Measurements from ENCODE around the gene GGPS1. TPM values are rescaled to one million over a fixed set of nuclear protein-coding genes. Genes with fewer than 3 reads are reported as not detected.

The GGPS1 gene
- total and polyA plus RNA-seq, 2 of the 8 experiments (the other 6 are each of a cell fraction or from before 2014, with no cell fraction given): 20.9 to 43.6 TPM

DNA sequence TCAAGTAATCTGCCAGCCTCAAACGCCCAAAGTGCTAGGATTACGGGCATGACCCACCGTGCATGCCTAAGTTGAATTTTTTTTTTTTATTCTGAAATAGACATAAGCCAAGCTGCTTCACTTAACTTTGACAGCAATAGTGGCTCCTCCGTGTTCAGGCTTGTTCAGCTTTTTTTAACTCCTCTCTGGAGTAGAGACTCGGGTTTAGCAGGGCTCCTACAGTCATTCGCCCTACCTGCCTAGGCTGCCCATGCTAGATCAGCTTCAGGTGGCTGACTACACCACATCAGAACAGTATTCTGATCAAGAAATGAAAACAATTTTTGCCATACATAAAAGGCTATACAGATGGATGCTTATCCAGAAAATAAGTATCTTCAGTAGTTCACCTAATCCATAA, 15.1 kb upstream of the GGPS1 start:
- Histone ChIP-seq H3K4ac (replicated peaks; ENCODE audit: insufficient read length, low read depth, low read length) (no peak overlapping the region), H4K5ac (ENCODE audit: insufficient read length, low read depth, low read length) (no peak overlapping the region), H2AFZ (ENCODE audit: low read length) (no peak overlapping the region), H3K4me2 (ENCODE audit: insufficient read depth in 1 of 2, low read depth in 2 of 2, low read length in 2 of 2) (no peak overlapping the region), H3K36me3 (ENCODE audit: control insufficient read depth in 2 of 4, insufficient read depth in 4 of 4, low read length in 3 of 4) (peaks cover 0 to 7% (median under 1%) of the 10 kb centered on the region in 4 experiments; a peak in 4 of 8 replicates), H4K91ac (replicated peaks; ENCODE audit: insufficient read length, low read length) (no peak overlapping the region), H3K9me3 (ENCODE audit: insufficient read depth in 2 of 2, low read depth in 1 of 2, low read length in 1 of 2) (peaks cover 0 to 5% of the 10 kb centered on the region in 2 experiments; a peak in 1 of 4 replicates), H3K18ac (ENCODE audit: extremely low read depth, low read length) (no peak overlapping the region), H3K4me3 (ENCODE audit: extremely low read depth in 1 of 4, insufficient read depth in 2 of 4, low read depth in 3 of 4, low read length in 4 of 4) (no peak overlapping the region), H3K27me3 (replicated peaks in 1 of 4; ENCODE audit: control insufficient read depth in 3 of 4, extremely low read depth in 1 of 4, insufficient read depth in 3 of 4, low read length in 3 of 4) (no peaks in the 10 kb centered on the region), H3K4me1 (replicated peaks in 1 of 4; ENCODE audit: control insufficient read depth in 3 of 4, insufficient read depth in 4 of 4, low read length in 3 of 4) (peaks cover 0 to 3% (median 0%) of the 10 kb centered on the region in 4 experiments; a peak in 2 of 7 replicates), H2AK5ac (ENCODE audit: low read depth, low read length) (no peak overlapping the region), H3K23ac (ENCODE audit: insufficient read length) (no peak overlapping the region), H2BK12ac (ENCODE audit: low read depth, low read length) (no peak overlapping the region), H2BK5ac (ENCODE audit: low read depth, low read length) (no peak overlapping the region), H2BK15ac (ENCODE audit: low read length) (no peak overlapping the region), H3K14ac (ENCODE audit: insufficient read length) (no peak overlapping the region), H4K20me1 (replicated peaks in 1 of 2; ENCODE audit: control insufficient read depth in 1 of 2, insufficient read depth in 2 of 2, low read length in 2 of 2) (peaks cover 2 to 16% of the 10 kb centered on the region in 2 experiments), H2BK20ac (ENCODE audit: low read length) (no peak overlapping the region), H3K9ac (replicated peaks in 1 of 4; ENCODE audit: extremely low read depth in 1 of 4, low read depth in 3 of 4, low read length in 3 of 4) (no peak overlapping the region), H3K27ac (ENCODE audit: low read depth, low read length) (no peak overlapping the region), H3K56ac (replicated peaks; ENCODE audit: insufficient read length, low read depth, low read length) (no peak overlapping the region), H3K79me2 (ENCODE audit: control insufficient read depth in 1 of 2, insufficient read depth in 2 of 2, low read length in 2 of 2) (peaks cover 25 to 85% of the 10 kb centered on the region in 2 experiments), H3K79me1 (ENCODE audit: low read depth, low read length) (0 out of 2 replicates have a peak, but pooled peaks cover 2% of the 10 kb centered on the region), H3K23me2 (ENCODE audit: low read depth, low read length) (no peaks in the 10 kb centered on the region), H4K8ac (ENCODE audit: extremely low read depth, insufficient read depth, low read length) (no peak overlapping the region), H2BK120ac (replicated peaks; ENCODE audit: low read depth, low read length) (no peak overlapping the region)
- DNase-seq (ENCODE audit: low read depth in 1 of 2, low spot score in 2 of 2): no peak
- no peak for FAIRE-seq
- ChIA-PET CTCF (ENCODE audit: partially characterized antibody) (interaction anchor here (1.4 to 1.6 kb wide), 2 partner anchors 12 to 104 kb away, joined by 3 to 5 read pairs; no protein-coding TSS in a partner anchor), POLR2A (ENCODE audit: partially characterized antibody) (interaction anchor here (0.6 to 2.8 kb wide), 2 partner anchors 15 to 178 kb away, joined by 4 to 12 read pairs; partner anchors contain the start of genes ARID4B and GGPS1)
- WGBS, 2 experiments (ENCODE audit: extremely low coverage in 1 of 2, insufficient coverage in 1 of 2, insufficient read length in 1 of 2, insufficient replicate concordance in 2 of 2, low coverage in 1 of 2, low lambda C conversion rate in 2 of 2, missing lambda C conversion rate in 1 of 2): 91% methylated on average over 6 of the region's 6 CpGs; no CpG with 5 or more reads in 1 of the 2 experiments
- TF ChIP-seq CEBPB (IDR thresholded peaks at IDR 0.05; ENCODE audit: low read depth, low read length): no peak
- TF ChIP-seq SIX5 (IDR thresholded peaks at IDR 0.05; ENCODE audit: low read depth, low read length): no peak
- no peak for TF ChIP-seq TAF1 (IDR thresholded peaks at IDR 0.05; ENCODE audit: low read depth, low read length)
- no peak for TF ChIP-seq GABPA (IDR thresholded peaks at IDR 0.05; ENCODE audit: borderline replicate concordance, insufficient read depth, low read length)
- TF ChIP-seq EP300 (IDR thresholded peaks at IDR 0.05; ENCODE audit: borderline replicate concordance in 1 of 2, low read depth in 2 of 2, low read length in 2 of 2): no peak
- no peak for TF ChIP-seq ASH2L (IDR thresholded peaks at IDR 0.05; ENCODE audit: low read length)
- TF ChIP-seq, protein P1, sequence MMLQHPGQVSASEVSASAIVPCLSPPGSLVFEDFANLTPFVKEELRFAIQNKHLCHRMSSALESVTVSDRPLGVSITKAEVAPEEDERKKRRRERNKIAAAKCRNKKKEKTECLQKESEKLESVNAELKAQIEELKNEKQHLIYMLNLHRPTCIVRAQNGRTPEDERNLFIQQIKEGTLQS (IDR thresholded peaks at IDR 0.05; ENCODE audit: insufficient read depth, low read depth, low read length): no peak
- TF ChIP-seq PHF8 (conservative IDR thresholded peaks at IDR 0.05; ENCODE audit: low read depth, low read length): no peak
- no peak for TF ChIP-seq YY1 (IDR thresholded peaks at IDR 0.05; ENCODE audit: low read depth, low read length)
- no peak for TF ChIP-seq NRF1 (IDR thresholded peaks at IDR 0.05; ENCODE audit: low read depth, low read length)
- TF ChIP-seq TBP (IDR thresholded peaks at IDR 0.05; ENCODE audit: low read depth, low read length): no peak
- TF ChIP-seq BACH1 (IDR thresholded peaks at IDR 0.05; ENCODE audit: low read length): no peak
- no peak for TF ChIP-seq RNF2 (IDR thresholded peaks at IDR 0.05; ENCODE audit: borderline replicate concordance, low read depth, low read length, missing control alignments, poor library complexity, severe bottlenecking)
- no peak for TF ChIP-seq TEAD4 (IDR thresholded peaks at IDR 0.05; ENCODE audit: low read depth, low read length)

Measured in H1 (cell line).